ENCODE results near the gene TMTC2. TPM values are rescaled to one million over a fixed set of nuclear protein-coding genes. Genes with fewer than 3 reads are reported as not detected.

TMTC2 gene
- total and polyA plus RNA-seq, 10 of the 15 experiments (the other 5 are each of a cell fraction or from before 2014, with no cell fraction given) = 0.14 to 9.7 (median 1.2) TPM

DNA sequence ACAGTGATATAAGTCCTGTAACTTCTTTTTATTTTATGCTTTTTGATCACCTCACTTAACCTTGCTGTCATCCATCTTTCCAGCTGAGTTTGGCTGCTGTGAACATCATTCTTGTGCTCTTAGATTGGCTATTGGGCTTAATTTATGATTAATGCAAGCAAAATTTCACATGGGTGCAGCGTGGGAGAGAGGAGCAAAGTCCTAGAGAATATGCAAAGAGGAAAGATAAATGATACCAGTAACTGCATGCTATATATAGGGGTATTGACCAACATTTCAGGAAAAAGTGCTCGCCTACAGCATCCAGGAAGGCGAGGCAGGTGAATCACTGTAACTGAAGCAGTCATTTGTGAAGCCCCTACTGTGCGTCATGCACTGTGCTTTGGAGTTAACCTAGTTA, 153.1 kb downstream of the TMTC2 start:
- WGBS (ENCODE audit: insufficient coverage, insufficient replicate concordance, low lambda C conversion rate, missing lambda C conversion rate) = 86% methylated on average over 4 of the region's 4 CpGs
- H3K4me2 ChIP-seq (ENCODE audit: control insufficient read depth, insufficient read depth) = no peak overlapping the region

DNA sequence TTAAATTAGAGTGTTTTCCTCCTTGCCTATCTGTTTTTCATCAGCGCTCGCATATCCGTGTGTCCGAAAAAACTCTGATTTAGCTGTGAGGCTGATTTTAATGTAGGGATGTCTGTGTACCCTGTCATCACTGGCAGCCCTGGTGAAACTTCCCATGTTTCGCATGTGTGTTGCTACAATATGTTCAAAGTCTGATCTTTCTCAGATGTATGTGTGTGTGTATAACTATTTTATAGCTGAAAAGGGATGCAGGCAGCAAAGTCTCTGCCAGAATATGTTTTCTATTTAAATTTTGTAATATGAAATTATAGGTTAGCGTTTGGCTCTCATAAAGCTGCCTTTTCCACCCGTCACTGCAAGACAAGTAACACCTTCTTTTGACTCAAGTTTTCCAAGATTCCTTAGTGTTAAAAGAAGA, 154.8 kb downstream of the TMTC2 start:
- DNase-seq (ENCODE audit: low read depth, low spot score) (no peak), ATAC-seq (no peak), FAIRE-seq (no peak)
- intact Hi-C loops (cut with micrococcal nuclease; ENCODE audit: unreplicated experiment) = no loop called here
- H3K4me3 ChIP-seq = no peak overlapping the region
- RAD21 ChIA-PET (ENCODE audit: unreplicated experiment) = no interaction called here
- no TSS peak for BruUV-seq (replicated peaks)
- no peaks in the 10 kb centered on the region for H3K27me3 ChIP-seq (replicated peaks in 1 of 2; ENCODE audit: control insufficient read depth in 2 of 2, insufficient read depth in 2 of 2, low read length in 1 of 2)
- CTCF ChIA-PET = interaction anchor here (0.9 kb wide), 1 partner anchor 157 kb away, joined by 3 read pairs; no protein-coding TSS in a partner anchor
- no peaks in the 10 kb centered on the region for H3K4me1 ChIP-seq (ENCODE audit: control insufficient read depth, insufficient read depth, low read length)
- SMC1A ChIA-PET (ENCODE audit: uncharacterized antibody, unreplicated experiment) = interaction anchor here (0.7 to 1.1 kb wide), 2 partner anchors 9 to 10 kb away, joined by 3 read pairs; no protein-coding TSS in a partner anchor
- in situ Hi-C loops (cut with MboI) = no loop called here
- no peaks in the 10 kb centered on the region for H3K79me2 ChIP-seq (ENCODE audit: control insufficient read depth, insufficient read depth, low read length)
- no peak overlapping the region for H3K4me2 ChIP-seq (ENCODE audit: control insufficient read depth, insufficient read depth)
- no peak overlapping the region for H3K27ac ChIP-seq (ENCODE audit: control insufficient read depth, insufficient read depth)
- no peak overlapping the region for H2AFZ ChIP-seq (ENCODE audit: control insufficient read depth, low read depth, low read length)
- no peak for TF ChIP-seq ZSCAN29 (IDR thresholded peaks at IDR 0.05)
- TF ChIP-seq, protein P1, sequence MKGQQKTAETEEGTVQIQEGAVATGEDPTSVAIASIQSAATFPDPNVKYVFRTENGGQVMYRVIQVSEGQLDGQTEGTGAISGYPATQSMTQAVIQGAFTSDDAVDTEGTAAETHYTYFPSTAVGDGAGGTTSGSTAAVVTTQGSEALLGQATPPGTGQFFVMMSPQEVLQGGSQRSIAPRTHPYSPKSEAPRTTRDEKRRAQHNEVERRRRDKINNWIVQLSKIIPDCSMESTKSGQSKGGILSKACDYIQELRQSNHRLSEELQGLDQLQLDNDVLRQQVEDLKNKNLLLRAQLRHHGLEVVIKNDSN (IDR thresholded peaks at IDR 0.05; ENCODE audit: borderline replicate concordance, extremely low read length, insufficient read depth, low read depth, low read length) = no peak
- TF ChIP-seq NRF1 (conservative IDR thresholded peaks at IDR 0.05; ENCODE audit: low read depth, low read length) = no peak
- no peak for TF ChIP-seq FOXM1 (IDR thresholded peaks at IDR 0.05; ENCODE audit: low read depth, low read length)
- TF ChIP-seq, protein P2, sequence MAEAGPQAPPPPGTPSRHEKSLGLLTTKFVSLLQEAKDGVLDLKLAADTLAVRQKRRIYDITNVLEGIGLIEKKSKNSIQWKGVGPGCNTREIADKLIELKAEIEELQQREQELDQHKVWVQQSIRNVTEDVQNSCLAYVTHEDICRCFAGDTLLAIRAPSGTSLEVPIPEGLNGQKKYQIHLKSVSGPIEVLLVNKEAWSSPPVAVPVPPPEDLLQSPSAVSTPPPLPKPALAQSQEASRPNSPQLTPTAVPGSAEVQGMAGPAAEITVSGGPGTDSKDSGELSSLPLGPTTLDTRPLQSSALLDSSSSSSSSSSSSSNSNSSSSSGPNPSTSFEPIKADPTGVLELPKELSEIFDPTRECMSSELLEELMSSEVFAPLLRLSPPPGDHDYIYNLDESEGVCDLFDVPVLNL (IDR thresholded peaks at IDR 0.05; ENCODE audit: low read depth, low read length) = no peak
- TF ChIP-seq ASH2L (IDR thresholded peaks at IDR 0.05; ENCODE audit: borderline replicate concordance, low read depth) = no peak
- no peak for TF ChIP-seq EZH2 (IDR thresholded peaks at IDR 0.05; ENCODE audit: borderline replicate concordance, control insufficient read depth, low read depth, low read length)
- no peak for TF ChIP-seq SMAD1 (IDR thresholded peaks at IDR 0.05; ENCODE audit: low read depth, partially characterized antibody)
- no peak for TF ChIP-seq MEF2B (IDR thresholded peaks at IDR 0.05; ENCODE audit: partially characterized antibody, poor library complexity, severe bottlenecking)
- no peaks in the 10 kb centered on the region for H4K20me1 ChIP-seq (ENCODE audit: control insufficient read depth, insufficient read depth)
- no peak overlapping the region for H3K9ac ChIP-seq (ENCODE audit: control insufficient read depth, insufficient read depth, low read length)
- H3K9me3 ChIP-seq (replicated peaks; ENCODE audit: control insufficient read depth, insufficient read depth, low read length) = no peaks in the 10 kb centered on the region; the same call in 2 of the 3 replicates
- 95% methylated on average over 7 of the region's 7 CpGs for WGBS (ENCODE audit: insufficient coverage, insufficient replicate concordance, low lambda C conversion rate, missing lambda C conversion rate)
- POLR2A ChIA-PET = interaction anchor here (0.6 kb wide), 1 partner anchor 16 kb away, joined by 3 read pairs; no protein-coding TSS in a partner anchor
- no peaks in the 10 kb centered on the region for H3K36me3 ChIP-seq (ENCODE audit: control insufficient read depth in 2 of 2, insufficient read depth in 2 of 2, low read length in 1 of 2)

More for the DNA sequence above, 153.1 kb downstream of the TMTC2 start:
- no peak overlapping the region for H3K27ac ChIP-seq (ENCODE audit: control insufficient read depth, insufficient read depth)
- in situ Hi-C loops (cut with MboI) (no loop called here), intact Hi-C loops (cut with micrococcal nuclease; ENCODE audit: unreplicated experiment) (no loop called here)
- BruUV-seq (replicated peaks) = no TSS peak
- H3K36me3 ChIP-seq (ENCODE audit: control insufficient read depth in 2 of 2, insufficient read depth in 2 of 2, low read length in 1 of 2) = no peaks in the 10 kb centered on the region
- no peaks in the 10 kb centered on the region for H3K79me2 ChIP-seq (ENCODE audit: control insufficient read depth, insufficient read depth, low read length)
- ATAC-seq = no peak
- no peaks in the 10 kb centered on the region for H3K27me3 ChIP-seq (replicated peaks in 1 of 2; ENCODE audit: control insufficient read depth in 2 of 2, insufficient read depth in 2 of 2, low read length in 1 of 2)
- H2AFZ ChIP-seq (ENCODE audit: control insufficient read depth, low read depth, low read length) = no peak overlapping the region
- H3K9me3 ChIP-seq (replicated peaks; ENCODE audit: control insufficient read depth, insufficient read depth, low read length) = no peaks in the 10 kb centered on the region; the same call in 2 of the 3 replicates
- TF ChIP-seq EZH2 (IDR thresholded peaks at IDR 0.05; ENCODE audit: borderline replicate concordance, control insufficient read depth, low read depth, low read length) (no peak), RAD51 (IDR thresholded peaks at IDR 0.05) (no peak), MEF2B (IDR thresholded peaks at IDR 0.05; ENCODE audit: partially characterized antibody, poor library complexity, severe bottlenecking) (no peak), RCOR1 (conservative IDR thresholded peaks at IDR 0.05; ENCODE audit: low read depth, low read length) (no peak), CHD4 (IDR thresholded peaks at IDR 0.05) (no peak), SUZ12 (IDR thresholded peaks at IDR 0.05; ENCODE audit: unreplicated experiment) (no peak), ESRRA (IDR thresholded peaks at IDR 0.05; ENCODE audit: low read length) (no peak)
- TF ChIP-seq, protein P1 (IDR thresholded peaks at IDR 0.05; ENCODE audit: borderline replicate concordance, extremely low read length, insufficient read depth, low read depth, low read length) = no peak
- no peak overlapping the region for H3K4me3 ChIP-seq
- ChIA-PET CTCF (no interaction called here), SMC1A (ENCODE audit: uncharacterized antibody, unreplicated experiment) (interaction anchor here (1.2 kb wide), 1 partner anchor 14 kb away, joined by 4 read pairs; no protein-coding TSS in a partner anchor), RAD21 (ENCODE audit: unreplicated experiment) (no interaction called here), POLR2A (no interaction called here)
- no peak overlapping the region for H3K9ac ChIP-seq (ENCODE audit: control insufficient read depth, insufficient read depth, low read length)
- no peaks in the 10 kb centered on the region for H4K20me1 ChIP-seq (ENCODE audit: control insufficient read depth, insufficient read depth)
- DNase-seq (ENCODE audit: low read depth, low spot score) = no peak
- FAIRE-seq = no peak
- H3K4me1 ChIP-seq (ENCODE audit: control insufficient read depth, insufficient read depth, low read length) = no peaks in the 10 kb centered on the region

Measured in GM12878 (cell line).